PFSK-1 (cell line): Measurements from ENCODE around the gene CSRNP2.

Source experiments
- FOXP2 ChIP-seq: optimal IDR thresholded peaks from 2 replicates; pipeline ENCODE3; 2011; ENCODE audit warnings: borderline replicate concordance, control low read depth, inconsistent platforms; ENCODE audit not compliant: insufficient read depth; ENCODE audit errors: extremely low read length, extremely low read depth
- POLR2AphosphoS5 ChIP-seq: IDR thresholded peaks from 2 replicates; pipeline ENCODE4 v1.6.1; 2012; ENCODE audit warnings: low read depth, mild to moderate bottlenecking, control low read depth, low read length, moderate library complexity
- REST ChIP-seq, 2 experiments: IDR thresholded peaks; 2 replicates each; pipeline versions ENCODE4 v1.6.1 to v1.8.0; 2011 to 2012; ENCODE audit warnings: low read depth in 2 of 2, low read length in 2 of 2, control low read depth in 1 of 2, inconsistent platforms in 1 of 2, mild to moderate bottlenecking in 1 of 2, moderate library complexity in 1 of 2; ENCODE audit not compliant: insufficient read depth in 1 of 2
- SIN3A ChIP-seq: IDR thresholded peaks from 2 replicates; pipeline ENCODE4 v1.6.1; 2012; ENCODE audit warnings: mild to moderate bottlenecking, low read length, moderate library complexity, borderline replicate concordance; ENCODE audit not compliant: insufficient read depth
- TAF1 ChIP-seq: IDR thresholded peaks from 2 replicates; pipeline ENCODE4 v1.6.1; 2012; ENCODE audit warnings: low read length, control low read depth, borderline replicate concordance; ENCODE audit not compliant: insufficient read depth

The CSRNP2 gene

GRCh38 chr12:51087818-51088217 lies 4.4 kb upstream of the CSRNP2 start:
- no peak for TF ChIP-seq POLR2AphosphoS5
- TF ChIP-seq TAF1, result no peak

GRCh38 chr12:51086933-51087332 lies 3.5 kb upstream of the CSRNP2 start:
- TF ChIP-seq SIN3A (no peak), POLR2AphosphoS5 (no peak), TAF1 (no peak)

GRCh38 chr12:51085757-51086156 lies 2.4 kb upstream of the CSRNP2 start:
- TF ChIP-seq SIN3A (no peak), REST (IDR thresholded peaks at IDR 0.05; ENCODE audit: insufficient read depth in 1 of 2, low read depth in 2 of 2, low read length in 2 of 2) (no peak), FOXP2 (no peak), TAF1 (no peak), POLR2AphosphoS5 (no peak)

- TF ChIP-seq POLR2AphosphoS5 (0 out of 2 replicates have a peak, but pooled peaks have one; percentile 35), TAF1 (no peak), SIN3A (no peak)
Measured at GRCh38 chr12:51082561-51083125, 753 bp downstream of the CSRNP2 start.

- no peak for TF ChIP-seq SIN3A
- TF ChIP-seq FOXP2, result no peak
- no peak for TF ChIP-seq POLR2AphosphoS5
- no peak for TF ChIP-seq REST (IDR thresholded peaks at IDR 0.05; ENCODE audit: insufficient read depth in 1 of 2, low read depth in 2 of 2, low read length in 2 of 2)
- no peak for TF ChIP-seq TAF1
Measured at GRCh38 chr12:51081421-51081820, 2.0 kb downstream of the CSRNP2 start.

- TF ChIP-seq REST (IDR thresholded peaks at IDR 0.05; ENCODE audit: insufficient read depth in 1 of 2, low read depth in 2 of 2, low read length in 2 of 2) (no peak), FOXP2 (no peak), TAF1 (no peak), SIN3A (no peak), POLR2AphosphoS5 (no peak)
Measured at GRCh38 chr12:51080136-51080535, 3.3 kb downstream of the CSRNP2 start.
